HG03439 (cell line): ENCODE data around the gene CATSPER1.
"Not testable (repeated sequence)": the region's sequence is repeated elsewhere in the genome, so short reads cannot be mapped to it uniquely, and the experiment has no call there.

Experiments
- ATAC-seq: cut with Tn5 transposase; IDR thresholded peaks from one replicate; pipeline ENCODE4 v1.9.1; 2021; ENCODE audit warnings: mild to moderate bottlenecking, moderate library complexity; ENCODE audit not compliant: unreplicated experiment

Gene CATSPER1

DNA sequence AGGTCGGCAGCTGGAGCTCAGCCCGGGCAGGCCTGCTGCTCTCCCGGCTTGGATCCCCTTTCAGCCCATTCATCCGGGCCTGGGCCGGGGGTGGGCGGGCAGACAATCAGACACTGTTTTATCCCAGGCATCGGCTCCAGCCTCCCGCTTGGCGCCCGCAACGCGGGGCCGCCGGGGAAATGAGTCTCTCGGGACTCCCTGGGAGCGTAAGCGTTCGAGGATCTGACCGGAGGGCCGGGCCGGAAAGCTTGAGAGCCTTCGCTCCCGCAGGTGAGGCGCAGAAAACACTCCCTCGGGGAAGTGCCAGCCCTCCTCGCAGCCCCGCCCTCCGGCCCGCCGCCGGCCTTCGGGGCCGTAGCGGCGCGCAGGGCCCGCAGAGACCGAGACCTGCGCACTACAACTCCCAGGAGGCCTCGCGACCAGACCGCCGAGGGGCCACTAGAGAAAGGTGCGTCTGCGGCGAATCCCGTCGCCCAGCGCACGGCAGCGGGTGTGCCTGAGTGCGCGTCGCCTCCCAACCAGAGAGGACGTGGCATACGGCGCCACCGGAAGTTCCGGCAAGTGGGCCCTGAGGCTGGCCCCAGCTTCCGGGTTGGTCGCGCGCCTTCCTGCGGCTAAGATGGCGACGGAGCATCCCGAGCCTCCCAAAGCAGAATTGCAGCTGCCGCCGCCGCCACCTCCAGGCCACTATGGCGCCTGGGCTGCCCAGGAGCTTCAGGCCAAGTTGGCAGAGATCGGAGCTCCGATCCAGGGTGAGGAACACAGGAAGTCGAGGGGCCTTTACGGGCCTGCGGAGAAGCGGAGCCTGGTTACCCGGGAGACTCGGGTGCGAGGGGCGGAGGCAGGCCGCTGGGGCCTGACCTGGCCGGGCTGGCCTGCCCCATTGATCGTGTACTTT is 25.7 kb upstream of the CATSPER1 start, which contains the start of gene SF3B2:
SF3B2 (plus strand) TSS at position 599 of the 898 bp plus-strand sequence; CDS start at position 620, 21 bp downstream.
- ATAC-seq, result peak; percentile 95

DNA sequence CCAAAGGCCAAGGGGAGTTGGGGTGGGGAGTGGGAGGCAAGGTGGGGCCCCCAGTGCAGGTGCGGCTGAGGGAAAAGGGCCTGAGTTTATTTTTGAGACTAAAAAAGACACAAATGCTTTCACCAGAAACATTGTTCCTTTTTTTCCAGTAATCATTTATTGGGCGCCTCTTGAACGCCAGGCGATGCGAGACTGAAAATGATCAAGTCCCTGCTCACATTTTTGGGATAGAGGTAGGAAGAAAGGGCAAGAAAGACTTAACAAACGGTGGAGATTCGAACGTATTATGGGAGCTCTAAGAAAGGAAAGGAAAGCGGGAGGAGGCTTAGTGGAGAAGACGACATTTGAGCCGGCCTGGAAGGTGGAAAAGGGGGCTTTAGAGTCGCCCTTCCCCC is 25.1 kb upstream of the CATSPER1 start:
- no peak for ATAC-seq

DNA sequence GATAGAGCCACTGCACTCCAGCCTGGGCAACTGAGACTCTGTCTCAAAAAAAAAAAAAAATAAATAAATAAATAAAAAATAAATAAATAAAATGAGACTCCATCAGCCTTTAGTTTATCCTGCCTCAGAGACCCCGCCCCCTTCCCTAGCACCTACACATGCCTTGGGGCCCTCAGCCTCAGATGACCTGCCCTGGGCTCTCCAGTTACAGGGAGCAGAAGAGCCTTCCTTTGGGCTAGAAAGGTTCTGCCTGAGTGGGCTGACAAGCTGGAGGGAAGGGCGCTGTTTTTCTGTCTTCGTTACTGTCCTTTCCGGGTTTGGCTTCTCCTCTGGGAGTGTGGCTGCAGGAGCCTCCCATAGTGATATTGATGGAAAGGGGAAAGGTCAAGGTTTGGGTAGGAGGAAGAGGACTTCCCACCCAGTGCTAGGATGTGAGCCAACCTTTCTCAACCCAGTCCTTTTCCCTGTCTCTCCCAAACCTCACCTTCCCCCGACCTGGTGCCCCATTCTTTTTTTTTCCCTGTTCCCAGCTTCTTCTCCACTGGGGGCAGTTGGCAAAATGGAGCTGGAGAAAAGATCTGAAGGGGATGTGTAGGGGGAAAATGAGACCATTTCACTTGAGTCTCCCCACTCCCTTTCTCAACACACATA is 24.4 kb upstream of the CATSPER1 start:
- no peak for ATAC-seq

DNA sequence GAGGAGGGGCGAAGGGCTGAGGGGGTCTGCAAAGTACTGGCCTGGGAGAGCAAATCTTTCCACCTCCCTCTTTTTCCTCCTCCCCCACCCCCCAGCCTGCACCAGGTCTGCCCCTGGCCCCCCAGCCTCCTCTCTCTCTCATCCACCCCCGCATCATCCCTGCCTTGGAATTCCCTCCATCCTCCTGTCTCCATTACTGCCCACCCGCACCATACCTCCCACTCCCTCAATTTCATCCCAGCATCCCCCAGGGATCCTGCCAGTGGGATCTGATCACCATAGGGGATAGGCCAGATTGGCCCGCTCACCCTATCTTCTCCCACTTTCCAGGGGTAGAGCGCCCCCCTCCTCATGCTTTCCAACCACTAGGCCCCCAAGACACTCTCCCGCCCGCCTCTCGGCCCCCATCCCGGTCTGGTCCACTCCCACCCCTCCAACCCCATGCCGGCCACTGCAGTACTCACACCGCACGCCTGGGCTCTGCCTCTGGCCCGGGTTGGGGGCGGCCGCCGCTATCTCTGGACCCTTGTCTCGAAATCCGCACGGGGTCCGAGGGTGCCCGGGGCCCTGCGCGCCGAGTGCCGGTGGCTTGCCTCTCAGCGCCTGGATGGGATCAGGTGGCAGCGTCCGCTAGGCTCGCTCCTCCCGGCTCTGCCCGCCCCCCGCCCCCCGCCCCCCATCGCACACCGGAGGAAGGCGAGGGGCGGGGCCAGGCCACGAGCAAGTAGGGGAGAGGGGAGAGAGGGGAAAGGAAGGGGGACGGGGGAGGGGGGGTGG is 22.5 kb upstream of the CATSPER1 start, which contains the start of gene GAL3ST3:
GAL3ST3 (minus strand) TSS at position 615 of the 777 bp plus-strand sequence. CDS start 3,746 bp downstream, outside the sequence.
- no peak for ATAC-seq

DNA sequence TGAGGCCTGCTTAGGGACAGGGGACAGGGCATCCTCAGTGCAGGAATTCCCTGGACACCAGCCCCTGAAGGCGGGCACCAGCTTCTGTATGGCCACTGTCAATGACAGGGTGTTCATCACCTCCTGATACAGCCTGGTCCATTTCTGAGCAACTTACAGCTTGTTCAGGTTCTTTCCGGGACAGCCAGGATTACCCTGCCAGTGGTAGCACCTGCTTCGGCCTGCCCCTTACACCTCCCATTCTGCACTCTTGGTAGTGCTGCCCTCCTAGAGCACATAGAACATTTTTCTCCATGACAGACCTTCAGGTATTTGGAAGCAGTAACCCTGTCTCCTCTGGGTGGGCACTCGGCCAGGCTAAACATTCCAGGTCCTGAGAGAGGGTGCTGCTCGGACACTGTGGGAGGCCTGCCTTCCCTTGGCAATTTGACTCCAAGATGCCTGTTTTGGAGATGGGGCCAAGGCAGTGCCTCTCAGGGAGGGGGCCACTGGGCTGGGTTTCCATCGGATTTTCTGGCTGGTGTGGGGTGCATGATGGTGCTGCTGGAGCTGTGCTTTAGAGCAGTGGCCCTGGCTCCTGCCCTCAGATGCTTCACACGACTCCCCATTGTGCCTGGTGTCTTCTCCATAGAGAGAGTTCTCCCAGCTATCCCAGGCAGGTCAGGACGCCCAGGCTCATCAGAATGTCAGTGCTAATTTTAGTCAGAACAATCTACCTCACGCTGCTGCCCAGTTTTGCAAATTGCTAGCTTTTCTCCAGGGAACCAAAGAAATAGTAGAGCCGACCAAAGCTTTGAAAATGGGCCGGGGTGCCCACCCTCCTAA is 21.5 kb upstream of the CATSPER1 start:
- no peak for ATAC-seq

DNA sequence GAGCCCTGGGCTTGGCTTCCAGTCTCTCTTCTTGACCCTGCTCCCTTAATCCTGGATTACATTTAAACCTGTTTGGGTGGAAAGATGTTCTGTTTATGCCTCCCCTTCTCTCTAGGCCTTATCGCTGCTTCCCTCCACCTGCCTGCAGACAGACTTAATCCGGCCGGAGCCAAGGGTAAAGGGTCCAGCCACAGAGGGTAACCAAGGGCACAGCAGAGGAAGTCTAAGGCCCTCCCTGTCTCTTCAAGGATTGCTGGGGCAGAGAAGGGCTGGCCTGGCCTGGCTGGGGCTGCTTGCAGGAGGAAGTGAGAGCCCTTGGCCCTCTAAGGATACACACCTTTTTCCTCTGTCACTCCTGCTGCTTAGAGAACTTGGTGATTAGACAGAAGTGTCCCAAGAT is 20.6 kb upstream of the CATSPER1 start:
- ATAC-seq, result no peak

DNA sequence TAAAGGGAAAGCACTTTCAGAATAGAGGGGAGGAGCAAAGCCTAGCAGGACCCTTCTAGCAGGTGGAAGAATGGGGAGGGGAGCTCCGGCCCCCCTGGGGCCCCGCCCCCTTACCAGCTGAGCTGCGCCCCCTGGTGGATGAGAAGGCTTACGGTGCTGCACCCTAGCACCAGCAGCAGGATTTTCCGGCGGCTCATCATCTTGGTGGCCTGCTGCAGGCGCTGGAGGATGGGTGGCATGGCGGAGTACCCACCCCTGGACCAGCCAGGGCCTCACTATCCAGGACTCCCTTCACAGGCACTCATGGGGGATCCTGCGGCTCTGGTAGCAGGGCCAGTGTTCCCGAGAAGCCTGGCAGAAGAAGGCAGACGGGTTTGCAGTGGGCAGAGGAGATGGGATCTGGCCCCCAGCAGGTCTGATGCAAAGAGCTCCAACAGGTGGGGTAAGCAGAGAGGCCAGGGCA is 18.9 kb upstream of the CATSPER1 start:
- ATAC-seq, result peak; percentile 76

DNA sequence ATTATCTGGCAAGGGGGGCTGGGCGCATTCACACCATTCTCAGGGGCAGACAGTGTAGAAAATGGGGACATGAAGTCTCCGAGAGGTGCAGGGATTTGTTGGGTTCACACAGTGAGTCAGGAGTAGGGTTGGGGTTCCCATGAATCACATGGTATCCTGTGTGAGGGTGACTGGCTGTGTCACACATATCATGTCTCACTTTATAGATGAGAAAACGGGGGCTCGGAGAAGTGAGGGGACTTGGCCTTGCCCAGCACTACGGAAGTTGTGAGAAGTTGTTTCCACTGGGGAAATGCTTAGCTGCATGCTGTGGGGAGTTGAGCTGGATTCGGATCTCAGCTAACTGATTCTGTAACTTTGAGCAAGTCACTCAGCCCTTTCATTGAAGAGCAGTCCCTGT is 18.5 kb upstream of the CATSPER1 start:
- ATAC-seq, result no peak

DNA sequence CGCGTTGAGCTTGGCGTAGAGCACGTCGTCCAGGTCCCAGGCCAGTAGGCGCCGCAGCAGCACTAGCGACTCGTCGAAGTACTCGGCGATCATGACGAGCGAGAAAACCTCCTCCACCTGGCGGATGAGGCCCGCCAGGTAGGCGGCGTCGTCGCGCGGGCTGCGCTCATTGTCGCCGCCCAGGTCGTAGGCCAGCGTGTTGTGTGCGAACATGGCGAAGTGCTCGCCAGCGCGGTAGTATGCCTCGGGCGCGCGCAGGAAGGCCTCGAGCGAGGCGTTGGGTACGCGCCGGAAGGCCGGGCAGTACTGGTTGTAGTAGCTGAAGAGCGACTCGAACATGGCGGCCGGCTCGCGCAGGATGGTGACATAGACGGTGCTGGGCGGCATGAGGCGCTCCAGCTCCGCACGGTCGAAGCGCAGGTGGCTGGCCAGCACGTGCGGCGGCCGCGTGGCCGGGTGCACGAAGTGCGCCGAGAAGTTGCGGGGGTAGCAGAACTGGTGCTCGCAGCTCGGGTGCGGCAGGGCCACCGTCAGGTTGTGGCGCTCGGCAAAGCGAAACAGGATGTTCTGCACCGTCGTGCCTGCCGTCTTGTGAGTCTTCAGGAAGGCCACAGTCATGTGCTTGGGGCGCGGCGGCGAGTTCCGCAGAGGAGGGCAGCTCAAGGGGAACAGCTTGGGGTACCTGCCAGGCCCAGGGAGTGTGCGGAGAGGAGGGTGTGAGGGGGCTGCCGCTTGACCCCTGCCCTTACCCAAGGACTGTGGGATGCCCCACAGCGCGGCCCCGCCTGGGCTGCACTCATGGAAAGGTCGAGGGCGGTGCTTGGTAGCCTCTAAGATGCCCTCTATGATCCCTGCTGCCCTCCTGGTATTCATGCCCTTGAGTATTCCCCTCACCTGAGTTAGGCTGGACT is 17.0 kb upstream of the CATSPER1 start:
- ATAC-seq, result no peak

DNA sequence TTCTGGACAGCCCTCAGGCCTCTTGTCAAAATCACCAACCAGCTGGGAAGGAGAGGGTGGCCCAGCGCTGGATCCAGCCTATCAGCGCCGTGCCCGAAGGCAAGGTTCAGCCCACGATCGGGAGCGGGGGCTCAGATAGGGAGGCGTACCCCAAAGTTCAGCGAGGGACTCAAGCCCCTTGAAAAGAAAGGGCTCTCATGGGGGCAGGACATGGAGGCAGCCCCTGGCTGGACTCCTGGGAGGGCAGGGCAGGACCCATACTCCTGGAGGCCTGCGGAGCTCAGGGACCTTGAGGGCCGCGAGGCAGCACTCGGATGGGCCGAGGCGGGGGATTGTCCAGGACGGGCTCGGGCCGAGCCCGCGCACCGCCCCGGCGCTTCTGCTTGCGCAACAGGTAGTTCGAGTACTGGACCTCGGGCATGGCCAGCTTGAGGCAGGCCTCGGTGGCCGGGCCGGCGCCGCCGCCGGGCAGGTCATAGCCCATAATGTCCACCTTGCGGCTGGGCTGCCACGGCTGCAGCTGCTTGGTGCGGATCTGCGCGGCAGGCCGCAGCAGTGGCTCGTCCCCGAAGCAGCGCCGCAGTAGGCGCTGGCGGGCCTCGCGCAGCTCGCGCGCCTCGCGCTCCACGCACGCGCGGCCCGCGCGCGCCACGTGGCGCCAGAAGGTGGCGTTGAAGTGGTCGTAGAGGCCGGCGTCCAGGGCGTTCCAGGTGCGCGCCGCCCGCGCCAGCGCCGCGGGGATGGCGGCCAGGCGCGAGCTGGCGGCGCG is 16.1 kb upstream of the CATSPER1 start:
- ATAC-seq, result no peak

DNA sequence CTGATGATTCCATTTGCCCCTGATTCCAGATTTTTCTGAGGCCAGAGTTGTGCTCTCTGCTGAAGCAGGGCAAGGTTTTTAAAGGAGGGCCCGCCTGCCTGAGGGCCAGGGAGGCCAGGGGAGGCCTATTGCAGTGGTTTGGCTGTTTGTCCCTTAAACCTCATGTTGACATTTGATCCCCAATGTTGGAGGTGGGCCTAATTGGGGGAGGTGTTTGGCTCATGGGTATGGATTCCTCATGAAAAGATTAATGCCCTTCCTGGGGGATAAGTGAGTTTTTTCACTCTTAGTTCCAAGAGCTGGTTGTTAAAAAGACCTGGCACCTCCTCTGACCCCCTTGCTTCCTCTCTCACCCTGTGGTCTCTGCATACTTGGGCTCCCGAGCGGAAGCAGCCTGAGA is 13.5 kb upstream of the CATSPER1 start:
- no peak for ATAC-seq

DNA sequence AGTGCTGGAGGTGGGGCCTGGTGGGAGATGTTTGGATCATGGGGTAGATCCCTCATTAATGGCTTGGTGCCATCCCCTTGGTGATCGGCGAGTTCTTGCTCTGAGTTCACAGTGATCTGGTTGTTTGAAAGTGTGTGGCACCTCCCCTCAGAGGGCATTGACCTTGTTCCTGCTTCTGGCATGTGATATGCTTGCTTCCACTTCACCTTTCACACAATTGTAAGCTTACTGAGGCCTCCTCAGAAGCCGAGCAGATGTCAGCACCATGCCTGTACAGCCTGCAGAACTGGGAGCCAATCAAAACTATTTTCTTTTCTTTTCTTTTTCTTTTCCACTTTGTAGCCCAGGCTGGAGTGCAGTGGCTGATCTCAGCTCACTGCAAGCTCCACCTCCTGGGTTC is 11.0 kb upstream of the CATSPER1 start:
- ATAC-seq, result no peak

DNA sequence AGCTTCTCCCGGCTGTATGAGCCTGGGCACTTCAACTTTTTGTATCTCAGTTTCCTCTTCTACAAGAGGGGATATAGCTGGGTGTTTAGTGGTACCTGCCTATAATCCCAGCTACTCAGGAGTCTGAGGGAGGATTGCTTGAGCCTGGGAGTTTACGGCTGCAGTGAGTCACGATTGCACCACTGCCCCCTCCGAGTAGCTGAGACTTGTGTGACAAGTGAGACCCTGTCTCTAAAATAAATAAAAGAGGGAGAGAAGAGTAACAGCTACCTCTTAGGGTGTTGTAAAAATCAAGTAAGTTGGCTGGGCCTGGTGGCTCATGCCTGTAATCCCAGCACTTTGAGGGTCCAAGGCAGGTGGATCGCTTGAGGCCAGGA is 10.0 kb upstream of the CATSPER1 start:
- ATAC-seq, result no peak

DNA sequence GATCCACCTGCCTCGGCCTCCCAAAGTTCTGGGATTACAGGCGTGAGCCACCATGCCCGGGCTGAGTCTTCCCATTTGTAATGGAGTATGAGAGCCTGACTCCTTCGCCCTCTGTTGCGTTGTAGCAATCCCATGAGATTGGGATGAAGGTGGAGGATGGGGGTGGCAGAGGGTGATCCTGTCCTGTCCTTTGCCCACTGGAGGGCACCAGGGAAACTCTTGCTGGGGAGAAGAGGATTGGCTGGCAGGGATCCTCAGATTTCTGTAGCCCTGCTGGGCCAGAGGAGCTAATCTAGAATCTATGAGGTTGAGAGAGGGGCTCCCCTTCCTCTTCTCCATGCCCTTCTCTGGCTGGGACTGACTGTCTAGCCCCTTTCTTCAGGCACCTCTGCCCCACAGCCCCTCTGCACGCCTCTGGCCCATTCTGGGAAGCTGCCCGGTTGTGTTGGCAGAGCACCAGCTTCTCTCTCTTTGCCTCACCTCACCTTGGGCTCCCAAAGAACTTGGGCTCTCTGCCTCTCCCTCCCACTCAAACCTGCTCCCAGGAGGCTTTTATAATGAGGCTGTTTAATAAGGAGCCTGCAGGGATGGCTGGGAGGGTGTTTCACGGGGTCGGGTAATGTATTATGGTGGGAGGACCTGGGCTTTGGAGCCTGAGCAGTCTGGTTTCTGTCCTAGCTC is 9.5 kb upstream of the CATSPER1 start:
- ATAC-seq, result no peak

DNA sequence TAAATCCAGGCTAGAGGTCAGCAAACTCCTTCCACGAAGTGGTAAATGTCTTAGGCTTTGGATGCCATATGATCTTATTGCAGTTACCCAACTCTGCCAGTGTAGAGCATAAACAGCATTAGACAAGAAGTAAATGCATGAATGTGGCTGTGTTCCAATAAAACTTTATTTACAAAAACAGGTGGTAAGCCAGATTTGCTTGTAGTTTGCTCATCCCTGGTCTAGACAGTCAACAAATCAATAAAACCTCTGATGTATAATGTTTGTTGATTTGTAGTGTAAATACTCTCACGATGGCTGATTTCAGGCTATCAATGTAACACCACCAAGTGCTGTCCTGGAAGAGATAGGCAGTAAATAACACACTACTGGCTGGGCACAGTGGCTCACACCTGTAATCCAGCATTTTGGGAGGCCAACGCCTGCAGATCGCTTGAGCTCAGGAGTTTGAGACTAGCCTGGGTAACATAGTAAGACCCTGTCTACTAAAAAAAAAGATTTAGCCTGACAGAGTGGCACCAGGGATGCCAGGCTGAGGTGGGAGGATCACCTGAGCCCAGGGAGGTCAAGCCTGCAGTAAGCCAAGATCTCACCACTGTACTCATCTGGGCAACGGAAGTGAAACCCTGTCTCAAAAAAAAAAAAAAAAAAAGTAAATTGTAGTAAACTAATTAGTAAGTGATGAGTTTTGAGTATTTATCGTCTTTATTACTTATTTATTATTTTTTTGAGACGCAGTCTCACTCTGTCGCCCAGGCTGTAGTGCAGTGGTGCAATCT is 6.9 kb upstream of the CATSPER1 start:
- no peak for ATAC-seq

DNA sequence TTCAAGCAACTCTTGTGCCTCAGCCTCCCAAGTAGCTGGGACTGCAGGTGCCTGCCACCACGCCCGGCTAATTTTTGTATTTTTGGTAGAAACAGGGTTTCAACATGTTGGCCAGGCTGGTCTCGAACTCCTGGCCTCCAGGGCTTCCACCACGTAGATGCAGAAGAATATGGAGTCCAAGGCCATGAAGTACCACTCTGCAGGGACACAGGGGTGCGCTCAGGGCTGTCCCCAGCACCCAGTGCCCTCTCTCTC is 3.2 kb downstream of the CATSPER1 start:
- ATAC-seq, result not testable (repeated sequence)

DNA sequence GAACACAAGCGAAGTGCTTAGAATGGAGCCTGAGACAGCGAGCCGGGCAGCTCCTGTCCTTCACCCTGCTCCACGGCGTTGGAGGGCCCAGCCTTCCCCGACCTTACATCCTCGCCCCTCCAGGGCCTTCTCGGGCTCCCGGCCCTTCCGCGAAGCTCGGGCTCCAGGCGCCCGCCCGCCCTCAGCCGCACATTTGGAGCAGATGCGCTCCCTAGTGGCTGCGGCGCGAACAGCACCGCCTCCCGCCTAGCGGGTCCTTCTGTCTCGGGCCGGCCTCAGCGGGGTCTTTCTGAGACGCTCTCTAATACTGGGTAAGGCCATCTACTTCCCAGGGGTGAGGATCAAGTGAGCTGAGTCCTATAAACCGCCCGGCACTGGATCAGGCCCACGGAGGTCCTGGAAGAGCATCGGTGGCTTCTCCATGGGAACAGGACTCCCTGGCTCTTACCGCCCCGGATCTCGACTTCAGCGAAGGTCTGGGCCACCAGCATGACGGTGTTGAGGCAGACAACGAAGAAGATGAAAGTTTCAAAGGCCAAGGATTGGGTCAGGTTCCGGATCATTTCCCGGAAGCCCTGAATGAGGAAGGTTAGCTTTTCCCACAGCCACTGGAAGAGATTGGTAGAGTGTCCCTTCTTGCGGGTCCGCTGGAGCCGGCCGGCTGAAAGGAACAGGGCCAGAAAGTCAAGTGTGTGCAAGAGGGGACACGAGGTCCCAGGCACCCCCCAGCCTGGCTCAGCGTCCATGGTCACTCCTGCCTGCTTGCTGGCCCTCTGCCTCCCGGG is 3.7 kb downstream of the CATSPER1 start:
- ATAC-seq, result no peak
